Endothelial cell (in vitro differentiated cells): ENCODE results near the gene TCEAL1. TPM values are rescaled to one million over a fixed set of nuclear protein-coding genes. Genes with fewer than 3 reads are reported as not detected.
"Not testable (repeated sequence)": the region's sequence is repeated elsewhere in the genome, so short reads cannot be mapped to it uniquely, and the experiment has no call there.

Experiments
- DNase-seq: peaks from one replicate; pipeline ENCODE4 v3.0.0; 2021; ENCODE audit warnings: low spot score
- H3K27ac Mint-ChIP-seq: one replicate; pipeline ENCODE4 v1.8.0; 2021; ENCODE audit warnings: mixed read lengths, inconsistent platforms; ENCODE audit not compliant: unreplicated experiment
- H3K27me3 Mint-ChIP-seq: one replicate; pipeline ENCODE4 v1.8.0; 2021; ENCODE audit warnings: mild to moderate bottlenecking, moderate library complexity, mixed read lengths, inconsistent platforms; ENCODE audit not compliant: unreplicated experiment
- H3K36me3 Mint-ChIP-seq: one replicate; pipeline ENCODE4 v1.8.0; 2021; ENCODE audit warnings: mild to moderate bottlenecking, low read depth, mixed read lengths, inconsistent platforms; ENCODE audit not compliant: unreplicated experiment
- H3K4me1 Mint-ChIP-seq: one replicate; pipeline ENCODE4 v1.8.0; 2021; ENCODE audit warnings: mild to moderate bottlenecking, mixed read lengths, inconsistent platforms; ENCODE audit not compliant: unreplicated experiment
- H3K4me3 Mint-ChIP-seq: one replicate; pipeline ENCODE4 v1.8.0; 2021; ENCODE audit warnings: mild to moderate bottlenecking, mixed read lengths, inconsistent platforms; ENCODE audit not compliant: unreplicated experiment
- H3K9me3 Mint-ChIP-seq: one replicate; pipeline ENCODE4 v1.8.0; 2021; ENCODE audit warnings: mixed read lengths, inconsistent platforms; ENCODE audit not compliant: unreplicated experiment
- total RNA-seq: library from RNA; stranded (reverse); fragmentation: NEBNext Ultra II Directional; extraction: Animal tissue kit (Norgen Biotek cat#: 25700); gene quantifications from one replicate; pipeline ENCODE4 v1.2.1, GENCODE V29; 2021; ENCODE audit not compliant: unreplicated experiment
- TF ChIP-seq, protein P1 (sequence below): fragments of 200-600 bp; sonication (generic); IDR thresholded peaks from one replicate; pipeline ENCODE4 v1.5.0; 2021; ENCODE audit warnings: antibody characterized with exemption; ENCODE audit not compliant: unreplicated experiment

The TCEAL1 gene
- total RNA-seq, 1 donor from 2014 or later, result 12.5 TPM

DNA sequence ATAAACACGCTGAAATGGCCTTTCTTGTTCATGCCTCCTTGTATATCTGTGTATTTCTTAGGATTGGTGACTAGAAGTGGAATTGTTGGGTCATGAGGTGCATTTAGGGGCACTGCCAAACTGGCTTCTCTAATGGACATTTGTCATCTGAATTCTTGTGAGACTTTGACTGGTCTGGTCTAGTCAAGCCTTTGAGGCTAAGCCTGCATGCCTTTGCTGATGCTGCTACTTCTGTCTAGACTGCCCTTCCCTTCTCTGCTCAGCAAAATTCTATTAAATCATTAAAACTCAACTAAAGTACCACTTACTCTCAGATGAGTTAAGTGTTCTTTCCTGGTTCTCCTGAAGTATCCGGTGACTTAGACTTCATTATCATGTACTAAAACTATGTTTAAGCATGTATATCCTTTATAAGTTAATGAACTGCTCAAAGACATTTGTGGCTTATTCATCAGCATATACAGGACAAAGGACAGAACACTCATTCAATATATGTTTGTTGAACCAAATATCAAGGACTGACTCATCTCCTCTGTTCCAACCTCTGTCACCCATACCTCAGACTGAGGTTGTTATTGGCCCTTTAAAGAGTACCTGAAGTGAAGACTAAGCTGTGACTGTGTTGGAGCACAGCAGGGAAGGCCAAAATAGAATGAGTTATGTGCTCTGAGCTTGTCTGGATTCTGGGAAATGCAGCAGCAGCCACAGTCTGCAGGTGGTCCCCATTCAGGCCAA, 9.0 kb downstream of the TCEAL1 start:
- H3K27me3 Mint-ChIP-seq, result no peaks in the 10 kb centered on the region
- H3K4me3 Mint-ChIP-seq, result no peak overlapping the region

DNA sequence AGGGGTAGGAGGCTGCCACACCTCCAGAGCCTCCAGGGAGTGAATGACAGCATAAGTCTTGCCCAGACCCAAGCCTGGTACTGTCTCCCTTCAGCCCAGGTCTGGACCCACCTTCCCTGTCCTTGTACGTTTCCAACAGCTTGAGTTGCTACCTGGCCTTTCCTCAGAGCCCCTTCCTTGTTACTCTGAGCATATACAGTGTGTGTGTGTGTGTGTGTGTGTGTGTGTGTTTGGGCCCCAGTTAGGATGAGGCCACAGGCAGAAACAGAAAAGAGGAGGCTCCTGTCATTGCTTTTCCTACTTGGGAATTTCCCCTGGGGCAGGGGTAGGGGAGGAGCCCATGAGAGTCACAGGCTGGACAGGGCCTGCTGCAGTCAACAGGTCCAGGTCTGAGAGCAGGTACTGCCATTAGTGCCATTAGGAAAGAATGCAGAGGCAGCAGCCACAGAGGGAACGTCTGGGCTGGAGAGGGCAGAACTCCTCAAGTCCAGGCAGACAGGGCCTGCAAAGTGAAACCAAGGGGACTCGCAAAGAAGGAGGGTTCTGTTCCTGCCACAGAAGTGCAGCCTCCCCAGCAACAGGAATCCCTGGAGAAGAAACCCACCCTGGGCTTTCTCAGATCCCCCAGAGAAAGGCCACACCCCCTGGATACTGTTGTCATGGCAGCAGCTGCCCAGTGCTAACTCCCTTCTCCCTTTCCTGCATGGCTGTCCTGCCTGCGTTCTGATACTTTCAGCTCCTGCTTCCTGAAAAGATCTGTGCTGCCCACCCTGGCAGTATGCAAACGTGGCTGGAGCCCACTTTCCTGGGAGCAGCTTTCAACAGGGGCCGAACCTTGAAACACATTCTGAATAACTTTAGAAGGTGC, 9.9 kb downstream of the TCEAL1 start:
- H3K4me1 Mint-ChIP-seq, H3K27ac Mint-ChIP-seq, H3K9me3 Mint-ChIP-seq, H3K36me3 Mint-ChIP-seq, H3K27me3 Mint-ChIP-seq, H3K4me3 Mint-ChIP-seq: not testable (repeated sequence)
- DNase-seq, result peak; percentile 38

More for the DNA sequence above, 9.0 kb downstream of the TCEAL1 start:
- H3K36me3 Mint-ChIP-seq, result no peaks in the 10 kb centered on the region
- no peak overlapping the region for H3K27ac Mint-ChIP-seq
- TF ChIP-seq, protein P1, sequence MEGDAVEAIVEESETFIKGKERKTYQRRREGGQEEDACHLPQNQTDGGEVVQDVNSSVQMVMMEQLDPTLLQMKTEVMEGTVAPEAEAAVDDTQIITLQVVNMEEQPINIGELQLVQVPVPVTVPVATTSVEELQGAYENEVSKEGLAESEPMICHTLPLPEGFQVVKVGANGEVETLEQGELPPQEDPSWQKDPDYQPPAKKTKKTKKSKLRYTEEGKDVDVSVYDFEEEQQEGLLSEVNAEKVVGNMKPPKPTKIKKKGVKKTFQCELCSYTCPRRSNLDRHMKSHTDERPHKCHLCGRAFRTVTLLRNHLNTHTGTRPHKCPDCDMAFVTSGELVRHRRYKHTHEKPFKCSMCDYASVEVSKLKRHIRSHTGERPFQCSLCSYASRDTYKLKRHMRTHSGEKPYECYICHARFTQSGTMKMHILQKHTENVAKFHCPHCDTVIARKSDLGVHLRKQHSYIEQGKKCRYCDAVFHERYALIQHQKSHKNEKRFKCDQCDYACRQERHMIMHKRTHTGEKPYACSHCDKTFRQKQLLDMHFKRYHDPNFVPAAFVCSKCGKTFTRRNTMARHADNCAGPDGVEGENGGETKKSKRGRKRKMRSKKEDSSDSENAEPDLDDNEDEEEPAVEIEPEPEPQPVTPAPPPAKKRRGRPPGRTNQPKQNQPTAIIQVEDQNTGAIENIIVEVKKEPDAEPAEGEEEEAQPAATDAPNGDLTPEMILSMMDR, result no peak
- no peak for DNase-seq
- H3K4me1 Mint-ChIP-seq, result no peaks in the 10 kb centered on the region
- no peaks in the 10 kb centered on the region for H3K9me3 Mint-ChIP-seq

DNA sequence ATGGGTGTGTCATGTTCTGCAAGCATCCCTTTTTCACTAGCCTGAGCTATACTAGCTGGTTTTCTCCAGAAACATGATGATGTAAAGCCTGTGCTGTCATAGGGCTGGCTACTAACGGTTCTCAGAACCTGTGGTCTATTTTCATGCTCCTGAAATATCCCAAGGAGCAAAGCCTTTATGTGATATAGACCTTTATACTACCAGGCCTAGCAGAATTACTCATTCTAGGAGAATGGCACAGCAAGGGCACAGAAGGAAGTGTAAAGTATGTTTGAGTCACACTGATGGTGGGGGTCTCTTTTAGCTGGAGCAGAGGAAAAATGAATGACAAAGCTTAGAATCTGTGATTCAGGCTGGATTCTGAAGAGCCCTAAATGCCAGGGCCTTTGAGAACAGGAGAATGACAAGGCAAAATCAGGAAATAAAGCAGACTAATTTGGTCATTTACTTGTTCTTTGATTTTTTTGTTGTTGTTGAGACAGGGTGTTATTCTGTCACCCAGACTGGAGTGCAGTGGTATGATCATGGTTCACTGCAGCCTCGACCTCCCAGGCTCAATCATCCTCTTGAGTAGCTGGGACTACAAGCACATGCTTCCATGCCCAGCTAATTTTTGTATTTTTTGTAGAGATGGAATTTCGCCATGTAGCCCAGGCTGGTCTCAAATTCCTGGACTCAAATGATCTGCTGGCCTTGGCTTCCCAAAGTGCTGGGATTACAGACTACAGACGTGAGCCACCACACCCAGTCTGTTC, 11.8 kb downstream of the TCEAL1 start:
- Mint-ChIP-seq H3K4me1 (no peaks in the 10 kb centered on the region), H3K27me3 (no peaks in the 10 kb centered on the region), H3K4me3 (no peak overlapping the region), H3K36me3 (no peaks in the 10 kb centered on the region), H3K9me3 (no peaks in the 10 kb centered on the region), H3K27ac (no peak overlapping the region)
- TF ChIP-seq, protein P1, result no peak
- DNase-seq, result no peak

GRCh38 chrX:103644125-103644524, 15.3 kb downstream of the TCEAL1 start:
- Mint-ChIP-seq H3K4me1 (peaks cover 3% of the 10 kb centered on the region), H3K9me3 (no peaks in the 10 kb centered on the region), H3K36me3 (no peaks in the 10 kb centered on the region), H3K27ac (no peak overlapping the region), H3K27me3 (no peaks in the 10 kb centered on the region), H3K4me3 (no peak overlapping the region)
- TF ChIP-seq, protein P1, result no peak
- no peak for DNase-seq

DNA sequence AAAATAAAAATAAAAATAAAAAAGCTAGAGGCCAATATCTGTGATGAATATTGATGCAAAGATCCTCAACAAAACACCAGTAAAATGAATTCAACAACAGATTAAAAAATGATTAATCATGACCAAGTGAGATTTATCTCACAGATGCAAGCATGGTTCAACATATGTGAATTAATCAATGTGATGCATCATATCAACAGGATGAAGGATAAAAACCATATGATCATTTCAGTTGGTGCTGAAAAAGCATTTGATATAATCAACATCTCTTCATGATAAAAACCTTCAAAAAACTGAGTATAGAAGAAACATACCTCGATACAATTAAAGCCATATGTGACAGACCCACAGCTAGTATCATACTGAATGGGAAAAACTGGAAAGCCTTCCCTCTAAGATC, 18.9 kb downstream of the TCEAL1 start:
- Mint-ChIP-seq H3K36me3 (no peaks in the 10 kb centered on the region), H3K4me3 (no peak overlapping the region)

More for the DNA sequence above, 18.9 kb downstream of the TCEAL1 start:
- DNase-seq, result no peak
- no peaks in the 10 kb centered on the region for H3K27me3 Mint-ChIP-seq
- TF ChIP-seq, protein P1, result no peak
- no peak overlapping the region for H3K27ac Mint-ChIP-seq
- peaks cover 3% of the 10 kb centered on the region for H3K4me1 Mint-ChIP-seq
- H3K9me3 Mint-ChIP-seq, result no peaks in the 10 kb centered on the region
